G401.6 (cell line): Measurements from ENCODE around the gene LGALS7B.
"Not testable (repeated sequence)": the region's sequence is repeated elsewhere in the genome, so short reads cannot be mapped to it uniquely, and the experiment has no call there.

Experiments
- FAIRE-seq: peaks from 2 replicates; lab custom pipeline; 2012; peaks lifted over from hg19 to GRCh38; lab: Jason Lieb, UNC

Gene LGALS7B

DNA sequence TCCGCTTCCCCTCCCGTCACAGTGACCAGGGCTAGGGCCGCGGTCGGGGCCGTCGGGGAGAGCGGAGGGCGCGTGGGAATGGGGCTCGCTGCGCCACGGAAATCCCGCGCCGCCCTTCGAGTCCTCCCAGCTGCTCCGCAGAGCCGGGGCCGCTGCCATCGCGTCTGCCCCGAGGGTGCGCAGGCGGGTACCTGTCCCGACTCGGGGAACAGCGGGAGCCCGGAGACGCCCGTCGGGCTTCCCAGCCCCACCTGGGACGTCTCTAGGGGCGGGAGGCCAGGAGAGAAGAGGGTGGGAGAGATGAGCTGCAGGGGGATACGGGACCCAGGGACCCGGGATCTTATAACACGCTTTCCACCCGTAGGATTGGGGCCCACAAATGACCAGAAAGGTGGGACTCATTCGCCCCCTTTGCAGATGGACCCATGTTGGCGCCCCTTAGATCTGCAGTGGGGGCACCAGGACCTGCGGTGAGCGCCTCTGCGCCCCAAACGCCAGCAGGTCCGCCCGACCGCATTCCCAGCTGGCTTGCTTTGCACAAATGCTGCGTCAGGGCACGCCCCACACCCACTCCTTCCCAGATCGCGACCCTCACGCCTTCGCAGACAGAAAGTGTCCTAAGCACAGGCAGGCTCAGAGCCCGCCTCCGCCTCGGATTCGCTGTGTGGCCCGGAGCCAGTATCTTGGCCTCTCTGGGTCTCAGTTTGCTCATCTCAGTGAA is 18.6 kb upstream of the LGALS7B start:
- FAIRE-seq: not testable (repeated sequence)

DNA sequence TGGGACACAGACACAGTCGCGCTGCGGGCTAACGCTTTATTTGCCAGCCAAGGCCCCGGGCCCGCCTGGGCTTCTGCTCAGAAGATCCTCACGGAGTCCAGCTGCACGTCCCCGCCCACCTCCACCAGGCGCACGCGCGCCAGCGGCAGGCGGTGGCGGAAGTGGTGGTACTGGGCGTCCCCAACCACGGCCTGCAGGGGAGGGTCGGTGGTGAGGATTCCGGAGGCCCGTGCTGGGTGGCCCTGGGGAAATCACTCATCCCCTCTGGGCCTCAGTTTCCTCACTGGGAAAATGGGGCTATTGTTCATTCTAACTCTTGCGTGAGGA is 18.1 kb upstream of the LGALS7B start:
- FAIRE-seq: not testable (repeated sequence)

DNA sequence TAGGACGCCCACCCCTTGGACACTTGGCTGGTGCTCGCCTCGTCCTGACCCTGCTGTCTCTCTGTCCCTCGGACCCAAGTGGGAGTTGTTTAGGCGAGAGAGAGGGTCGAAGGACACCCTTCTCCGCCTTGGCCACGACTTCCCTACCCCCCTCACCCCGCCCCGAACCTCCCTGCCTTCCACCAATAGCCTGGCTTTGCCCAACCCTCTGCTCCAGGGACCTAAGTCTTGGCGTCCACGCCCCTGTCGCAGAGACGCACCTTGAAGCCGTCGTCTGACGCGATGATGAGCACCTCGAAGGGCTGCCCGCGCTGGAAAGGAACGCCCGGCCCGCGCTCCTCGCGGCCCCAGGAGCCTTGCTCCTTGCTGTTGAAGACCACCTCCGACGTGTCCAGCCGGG is 17.4 kb upstream of the LGALS7B start:
- not testable (repeated sequence) for FAIRE-seq

DNA sequence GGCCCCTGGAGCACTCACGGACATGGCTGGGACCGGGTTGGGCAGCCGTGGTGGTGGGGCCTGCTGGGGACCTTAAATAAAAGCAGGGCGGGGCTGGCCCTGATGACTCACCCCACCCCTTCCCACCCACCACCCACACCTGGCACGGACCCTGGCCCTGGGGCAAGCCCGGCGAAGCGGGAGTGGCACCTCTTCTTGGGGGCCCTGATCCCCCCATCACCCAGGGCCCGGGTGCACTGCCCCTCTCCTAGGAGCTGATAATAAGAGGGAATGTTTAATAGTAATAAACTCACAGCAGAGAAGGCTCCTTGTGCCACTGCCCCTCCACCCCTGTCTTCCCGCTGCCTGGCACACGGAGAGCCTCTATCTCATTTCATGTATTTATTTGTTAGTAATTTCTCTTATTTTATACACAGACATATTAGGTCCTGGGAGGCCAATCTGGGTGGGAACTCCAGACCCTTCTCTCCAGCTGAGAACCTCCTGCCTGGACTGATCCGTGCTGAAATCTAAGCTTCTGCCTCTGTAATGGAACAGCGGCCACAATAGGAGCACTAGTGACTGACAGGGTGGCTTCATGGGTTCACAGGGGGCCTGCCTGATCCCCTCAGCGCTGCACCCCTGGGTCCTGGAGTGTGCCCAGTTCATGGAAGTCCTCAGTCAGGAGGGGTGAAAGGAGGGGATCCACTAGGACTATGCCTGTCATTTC is 15.4 kb upstream of the LGALS7B start, which contains the start of gene LGALS7:
Gene LGALS7 (minus strand): TSS at position 49 of the 709 bp plus-strand sequence. CDS start 25 bp downstream, at position 24.
- no peak for FAIRE-seq

DNA sequence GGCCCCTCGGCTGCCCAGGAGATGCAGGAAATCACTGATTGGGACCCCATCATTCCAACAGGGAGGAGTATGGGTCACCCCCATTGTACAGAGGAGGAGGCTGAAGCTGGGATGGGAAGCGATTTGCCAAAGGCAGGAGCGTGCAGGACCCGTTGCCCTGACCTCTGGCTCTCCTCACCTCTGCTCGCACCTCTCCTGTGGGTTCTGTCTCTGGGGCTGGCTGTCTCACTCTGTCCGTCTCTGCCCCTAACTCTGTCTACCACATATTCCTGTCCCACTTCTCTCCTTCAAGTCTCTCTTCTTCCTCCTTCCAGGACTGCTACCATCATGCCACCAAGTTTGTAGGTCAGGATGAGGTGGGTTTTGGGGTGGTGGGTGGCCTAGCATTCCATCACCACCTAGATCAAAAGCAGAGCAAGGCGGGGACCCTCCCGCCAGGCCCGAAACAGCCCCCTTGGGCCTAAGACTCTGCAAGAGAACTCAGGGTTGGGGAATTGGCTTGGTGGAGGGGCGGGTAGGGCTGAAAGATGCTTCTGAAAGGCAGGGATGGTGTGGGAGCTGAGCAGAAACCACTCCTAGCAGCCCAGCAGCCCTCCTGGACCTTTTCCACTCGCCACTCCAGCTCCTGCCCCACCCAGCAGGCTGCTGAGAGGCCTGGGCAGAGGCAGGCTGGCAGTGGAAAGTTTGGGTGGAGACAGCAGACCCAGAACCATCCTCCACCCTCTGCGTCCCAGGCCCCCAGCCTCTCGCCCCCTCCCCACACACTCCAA is 14.6 kb upstream of the LGALS7B start:
- no peak for FAIRE-seq

DNA sequence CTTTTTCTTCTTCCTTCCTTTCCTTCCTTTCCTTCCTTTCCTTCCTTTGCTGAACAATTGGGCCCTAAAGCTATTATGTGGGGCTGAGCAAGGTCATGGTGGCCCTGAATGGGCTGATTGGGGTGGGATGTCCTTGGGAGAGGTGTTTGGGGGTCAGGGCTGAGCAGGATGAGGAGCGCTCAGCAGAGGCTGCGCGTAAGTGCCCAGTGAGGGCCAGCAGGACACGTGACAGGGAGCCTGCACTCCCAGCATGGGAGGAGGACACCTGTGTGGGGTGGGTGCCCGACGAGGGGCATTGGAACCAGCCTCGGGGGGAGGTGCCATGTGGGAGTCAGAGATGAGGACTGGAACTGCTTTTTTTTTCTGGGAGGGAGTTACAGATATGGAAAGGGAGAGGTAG is 10.3 kb upstream of the LGALS7B start:
- FAIRE-seq: no peak

DNA sequence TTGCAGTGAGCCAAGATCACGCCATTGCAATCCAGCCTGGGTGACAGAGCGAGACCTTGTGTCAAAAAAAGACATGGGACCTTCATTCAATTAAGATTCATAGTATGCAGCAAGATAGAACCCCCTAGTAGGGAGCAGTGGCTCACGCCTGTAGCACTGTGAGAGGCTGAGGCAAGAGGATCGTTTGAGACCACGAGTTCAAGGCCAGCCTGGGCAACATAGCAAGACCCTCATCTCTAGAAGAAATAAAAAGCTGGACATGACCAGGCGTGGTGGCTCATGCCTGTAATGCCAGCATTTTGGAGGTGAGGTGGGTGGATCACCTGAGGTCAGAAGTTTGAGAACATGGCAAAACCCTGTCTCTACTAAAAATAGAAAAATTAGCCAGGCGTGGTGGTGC is 8.6 kb upstream of the LGALS7B start:
- no peak for FAIRE-seq

DNA sequence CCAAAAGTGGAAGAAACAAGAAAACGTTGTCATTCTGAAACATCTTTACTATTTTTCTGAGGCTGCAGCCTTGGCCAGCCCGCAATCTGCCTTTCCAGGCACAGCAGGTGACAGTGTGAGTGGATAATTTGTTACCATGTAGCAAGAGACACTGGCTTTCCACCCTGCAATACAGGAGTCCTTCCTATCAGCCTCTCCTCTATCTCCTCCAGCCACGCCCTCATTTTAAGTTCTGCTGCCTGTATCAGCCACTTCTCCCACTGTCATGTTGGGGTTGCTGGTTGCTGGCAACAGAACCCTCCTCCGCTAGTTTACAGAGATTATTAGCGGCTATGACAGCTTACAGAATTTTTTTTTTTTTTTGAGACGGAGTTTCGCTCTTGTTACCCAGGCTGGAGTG is 7.9 kb upstream of the LGALS7B start:
- no peak for FAIRE-seq

DNA sequence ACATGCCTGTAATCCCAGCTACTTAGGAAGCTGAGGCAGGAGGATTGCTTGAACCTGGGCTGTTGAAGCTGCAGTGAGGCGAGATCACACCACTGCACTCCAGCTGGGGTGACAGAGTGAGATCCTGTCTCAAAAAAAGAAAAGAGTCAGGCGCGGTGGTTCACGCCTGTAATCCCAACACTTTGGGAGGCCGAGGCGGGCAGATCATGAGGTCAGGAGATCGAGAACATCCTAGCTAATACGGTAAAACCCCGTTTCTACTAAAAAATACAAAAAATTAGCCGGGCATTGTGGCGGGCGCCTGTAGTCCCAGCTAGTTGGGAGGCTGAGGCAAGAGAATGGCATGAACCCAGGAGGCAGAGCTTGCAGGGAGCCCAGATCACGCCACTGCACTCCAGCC is 6.8 kb upstream of the LGALS7B start:
- not testable (repeated sequence) for FAIRE-seq

DNA sequence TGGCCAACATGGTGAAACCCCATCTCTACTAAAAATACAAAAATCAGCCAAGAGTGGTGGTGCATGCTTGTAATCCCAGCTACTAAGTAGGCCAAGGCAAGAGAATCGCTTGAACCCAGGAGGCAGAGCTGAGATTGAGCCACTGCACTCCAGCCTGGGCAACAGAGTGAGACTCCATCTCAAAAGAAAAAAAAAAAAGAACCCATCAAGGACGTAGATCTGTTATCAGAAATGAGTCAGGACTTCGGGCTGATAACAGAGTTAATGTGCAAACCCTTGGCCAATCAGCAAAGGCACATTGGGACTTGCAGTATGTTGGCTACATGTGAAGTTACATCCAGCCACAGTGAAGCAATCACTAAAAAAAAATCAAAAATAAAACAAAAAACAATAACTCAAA is 4.8 kb upstream of the LGALS7B start:
- no peak for FAIRE-seq

DNA sequence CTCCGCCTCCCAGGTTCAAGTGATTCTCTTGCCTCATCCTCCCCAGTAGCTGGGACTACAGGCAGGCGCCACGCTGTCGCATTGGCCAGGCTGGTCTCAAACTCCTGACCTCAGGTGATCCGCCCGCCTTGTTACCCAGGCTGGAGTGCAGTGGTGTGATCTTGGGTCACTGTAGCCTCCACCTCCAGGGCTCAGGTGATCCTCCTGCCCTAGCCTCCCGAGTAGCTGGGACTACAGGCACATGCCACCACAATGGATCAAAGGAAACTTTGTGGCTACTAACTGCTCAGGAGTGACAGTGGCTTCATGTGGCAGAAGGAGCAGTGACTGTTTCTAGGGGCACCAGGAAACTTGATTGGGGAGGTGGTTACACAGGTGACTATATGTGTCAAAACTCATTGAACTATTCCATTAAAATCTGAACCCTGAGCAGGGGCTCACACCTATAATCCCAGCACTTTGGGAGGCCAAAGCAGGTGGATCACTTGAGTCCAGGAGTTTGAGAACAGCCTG is 3.8 kb upstream of the LGALS7B start:
- FAIRE-seq: no peak

DNA sequence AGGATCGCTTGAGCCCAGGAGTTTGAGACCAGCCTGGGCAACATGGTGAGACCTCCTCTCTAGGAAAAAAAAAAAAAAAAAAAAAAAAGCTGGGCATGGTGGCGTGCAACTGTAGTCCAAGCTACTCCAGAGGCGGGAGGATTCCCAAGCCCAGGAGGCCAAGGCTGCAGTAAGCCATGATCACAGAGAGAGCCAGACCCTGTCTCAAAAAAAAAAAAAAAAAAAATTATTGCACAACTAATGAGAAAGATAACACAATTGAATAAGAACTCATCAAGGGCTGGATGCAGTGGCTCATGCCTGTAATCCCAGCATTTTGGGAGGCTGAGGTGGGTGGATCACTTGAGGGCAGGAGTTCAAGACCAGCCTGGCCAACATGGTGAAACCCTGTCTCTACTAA is 2.9 kb upstream of the LGALS7B start:
- not testable (repeated sequence) for FAIRE-seq

DNA sequence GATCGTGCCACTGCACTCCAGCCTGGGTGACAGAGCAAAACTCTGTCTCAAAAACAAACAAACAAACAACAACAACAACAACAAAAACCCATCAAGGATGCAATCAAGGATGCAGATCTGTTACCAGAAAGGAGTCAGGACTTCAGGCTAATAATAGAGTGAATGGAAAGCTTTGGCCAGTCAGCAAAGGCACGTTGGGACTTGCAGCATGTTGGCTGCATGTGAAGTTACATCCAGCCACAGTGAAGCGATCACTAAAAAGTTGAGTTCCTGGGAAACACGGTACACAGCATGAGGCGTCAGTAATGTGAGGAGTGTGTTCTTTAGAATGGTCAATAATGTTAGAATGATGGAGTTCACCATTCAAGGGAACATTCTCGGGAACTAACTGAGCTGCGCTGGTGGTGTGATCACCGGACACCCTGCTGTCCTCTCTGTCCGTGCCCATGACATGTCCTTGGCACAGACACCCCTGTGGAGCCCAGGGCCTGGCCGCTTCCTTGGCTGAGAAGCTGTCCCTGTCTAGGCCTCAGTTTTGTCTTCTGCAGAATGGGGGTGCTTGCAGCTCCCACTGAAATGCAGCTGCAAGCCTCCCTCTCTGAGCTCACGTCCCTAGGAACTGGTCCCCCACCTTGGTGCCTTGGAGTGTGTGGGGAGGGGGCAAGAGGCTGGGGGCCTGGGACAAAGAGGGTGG is 2.3 kb upstream of the LGALS7B start:
- no peak for FAIRE-seq

DNA sequence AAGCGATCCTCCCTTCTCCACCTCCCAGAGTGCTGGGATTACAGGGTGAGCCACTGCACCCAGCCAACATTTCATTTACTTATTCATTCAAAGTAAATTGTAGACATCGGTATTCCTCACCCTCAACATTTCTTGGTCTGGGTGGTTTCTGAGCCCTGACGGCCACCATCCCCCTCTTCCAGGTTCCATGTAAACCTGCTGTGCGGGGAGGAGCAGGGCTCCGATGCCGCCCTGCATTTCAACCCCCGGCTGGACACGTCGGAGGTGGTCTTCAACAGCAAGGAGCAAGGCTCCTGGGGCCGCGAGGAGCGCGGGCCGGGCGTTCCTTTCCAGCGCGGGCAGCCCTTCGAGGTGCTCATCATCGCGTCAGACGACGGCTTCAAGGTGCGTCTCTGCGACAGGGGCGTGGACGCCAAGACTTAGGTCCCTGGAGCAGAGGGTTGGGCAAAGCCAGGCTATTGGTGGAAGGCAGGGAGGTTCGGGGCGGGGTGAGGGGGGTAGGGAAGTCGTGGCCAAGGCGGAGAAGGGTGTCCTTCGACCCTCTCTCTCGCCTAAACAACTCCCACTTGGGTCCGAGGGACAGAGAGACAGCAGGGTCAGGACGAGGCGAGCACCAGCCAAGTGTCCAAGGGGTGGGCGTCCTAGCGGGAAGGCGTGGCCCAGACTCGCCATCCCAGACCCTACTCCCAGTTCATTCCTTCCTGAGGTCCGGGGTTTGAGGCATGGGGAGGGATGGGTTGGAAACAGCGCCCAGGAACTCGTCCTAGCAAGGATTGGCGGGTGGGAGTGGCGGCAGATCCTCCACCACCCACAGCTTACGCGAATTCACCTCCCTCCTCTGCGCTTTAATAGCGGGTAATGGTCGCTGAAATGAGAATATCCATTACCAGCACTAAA is 1.8 kb downstream of the LGALS7B start:
- FAIRE-seq: not testable (repeated sequence)

DNA sequence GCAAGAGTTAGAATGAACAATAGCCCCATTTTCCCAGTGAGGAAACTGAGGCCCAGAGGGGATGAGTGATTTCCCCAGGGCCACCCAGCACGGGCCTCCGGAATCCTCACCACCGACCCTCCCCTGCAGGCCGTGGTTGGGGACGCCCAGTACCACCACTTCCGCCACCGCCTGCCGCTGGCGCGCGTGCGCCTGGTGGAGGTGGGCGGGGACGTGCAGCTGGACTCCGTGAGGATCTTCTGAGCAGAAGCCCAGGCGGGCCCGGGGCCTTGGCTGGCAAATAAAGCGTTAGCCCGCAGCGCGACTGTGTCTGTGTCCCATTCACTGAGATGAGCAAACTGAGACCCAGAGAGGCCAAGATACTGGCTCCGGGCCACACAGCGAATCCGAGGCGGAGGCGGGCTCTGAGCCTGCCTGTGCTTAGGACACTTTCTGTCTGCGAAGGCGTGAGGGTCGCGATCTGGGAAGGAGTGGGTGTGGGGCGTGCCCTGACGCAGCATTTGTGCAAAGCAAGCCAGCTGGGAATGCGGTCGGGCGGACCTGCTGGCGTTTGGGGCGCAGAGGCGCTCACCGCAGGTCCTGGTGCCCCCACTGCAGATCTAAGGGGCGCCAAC is 2.6 kb downstream of the LGALS7B start:
- FAIRE-seq: not testable (repeated sequence)

DNA sequence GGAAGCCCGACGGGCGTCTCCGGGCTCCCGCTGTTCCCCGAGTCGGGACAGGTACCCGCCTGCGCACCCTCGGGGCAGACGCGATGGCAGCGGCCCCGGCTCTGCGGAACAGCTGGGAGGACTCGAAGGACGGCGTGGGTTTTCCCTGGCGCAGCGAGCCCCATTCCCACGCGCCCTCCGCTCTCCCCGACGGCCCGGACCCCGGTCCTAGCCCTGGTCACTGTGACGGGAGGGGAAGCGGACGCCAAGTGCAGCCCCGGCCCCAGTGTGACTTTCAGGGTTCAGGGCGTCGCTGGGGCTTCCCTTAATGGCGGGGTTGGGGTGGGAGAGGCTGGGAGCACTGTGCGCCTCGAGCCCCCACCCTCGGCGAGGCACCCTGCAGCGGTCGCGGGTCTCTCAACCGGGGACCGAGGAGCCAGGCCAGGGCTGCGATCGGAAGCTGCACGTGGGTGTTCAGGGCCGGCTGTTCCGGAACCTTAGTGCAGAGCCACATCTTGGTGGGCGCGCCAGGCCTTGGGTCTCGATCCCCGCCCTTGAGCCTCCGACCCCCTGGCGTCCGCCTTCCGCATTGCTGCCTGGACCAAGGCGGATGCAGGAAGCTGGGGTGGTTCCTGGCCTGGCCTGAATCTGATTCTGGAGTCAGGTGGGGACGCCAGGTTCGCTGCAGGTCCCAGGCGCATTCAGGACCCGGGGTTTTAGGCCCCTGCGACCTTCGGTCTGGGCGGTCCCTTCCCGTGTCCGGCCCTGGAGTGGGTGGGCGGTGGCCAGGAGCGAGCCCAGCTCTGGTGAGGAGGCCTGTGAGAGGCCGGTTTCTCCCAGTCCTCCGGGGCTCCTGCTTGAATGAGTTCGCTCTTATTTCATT is 3.5 kb downstream of the LGALS7B start:
- no peak for FAIRE-seq

DNA sequence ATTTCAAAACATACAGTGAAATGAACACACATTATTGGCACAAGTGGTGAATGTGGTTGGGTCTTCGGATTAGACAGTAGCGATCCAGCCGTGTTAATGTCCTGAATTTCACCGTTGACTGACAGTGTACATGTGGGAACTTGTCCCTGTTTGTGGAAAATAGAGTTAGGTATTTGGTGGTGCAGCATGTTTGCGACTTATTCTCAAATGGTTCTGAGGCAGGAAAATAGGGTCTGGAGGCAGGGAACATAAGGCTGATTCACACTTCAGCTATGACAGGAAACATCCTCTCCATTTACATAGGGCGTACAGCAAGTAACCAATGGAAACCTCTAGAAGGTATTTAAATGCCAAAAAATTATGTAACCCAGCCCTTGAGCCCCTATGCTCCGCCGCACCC is 4.2 kb downstream of the LGALS7B start:
- no peak for FAIRE-seq

DNA sequence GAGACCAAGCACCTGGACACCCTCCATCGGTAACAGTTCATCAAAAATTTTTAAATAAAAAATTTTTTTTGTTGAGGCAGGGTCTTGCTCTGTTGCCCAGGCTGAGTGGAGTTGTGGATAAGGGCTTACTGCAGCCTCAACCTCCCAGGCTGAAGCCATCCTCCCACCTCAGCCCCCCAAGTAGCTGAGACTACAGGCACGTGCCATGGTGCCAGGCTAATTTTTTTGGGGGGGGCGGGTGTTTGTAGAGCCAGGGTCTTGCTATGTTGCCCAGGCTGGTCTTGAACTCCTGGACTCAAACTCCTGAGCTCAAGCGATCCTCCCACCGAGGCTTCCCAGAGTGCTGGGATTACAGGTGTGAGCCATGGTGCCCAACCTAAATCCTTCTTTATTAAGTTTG is 4.7 kb downstream of the LGALS7B start:
- no peak for FAIRE-seq

DNA sequence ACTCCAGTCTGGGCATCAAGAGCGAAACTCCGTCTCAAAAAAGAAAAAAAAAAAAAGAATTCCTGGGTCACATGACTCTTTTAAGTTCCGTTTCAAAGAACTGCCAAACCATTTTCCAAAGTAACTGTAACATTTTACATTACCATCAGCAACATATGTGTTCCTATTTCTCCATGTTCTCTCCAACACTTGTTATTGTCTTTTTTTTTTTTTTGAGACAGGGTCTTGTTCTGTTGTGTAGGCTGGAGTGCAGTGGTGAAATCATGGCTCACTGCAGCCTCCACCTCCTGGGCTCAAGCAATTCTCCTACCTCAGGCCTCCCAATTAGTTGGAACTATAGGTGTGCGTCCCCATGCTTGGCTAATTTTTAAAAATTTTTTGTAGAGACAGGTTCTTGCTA is 6.5 kb downstream of the LGALS7B start:
- FAIRE-seq: no peak

DNA sequence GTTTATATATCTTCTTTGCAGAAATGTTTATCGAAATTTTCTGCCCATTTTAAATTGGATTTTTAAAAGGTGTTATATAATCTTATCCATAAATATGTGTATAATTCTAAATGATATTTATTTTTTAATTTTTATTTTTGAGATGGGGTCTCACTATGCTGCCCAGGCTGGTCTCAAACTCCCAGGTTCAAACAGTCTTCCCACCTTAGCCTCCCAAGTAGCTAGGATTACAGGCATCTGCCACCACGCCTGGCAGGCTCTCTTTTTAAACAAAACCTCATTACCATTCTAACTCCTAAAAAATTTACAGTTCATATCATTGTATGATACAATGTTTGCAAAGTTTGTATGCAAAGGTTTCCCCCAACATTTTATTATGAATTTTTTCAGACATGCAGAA is 7.2 kb downstream of the LGALS7B start:
- FAIRE-seq: no peak
